GM12878 (cell line): ENCODE measurements around the gene S100P. TPM values are rescaled to one million over a fixed set of nuclear protein-coding genes. Genes with fewer than 3 reads are reported as not detected.

ENCODE experiments used
- ATAC-seq: fragments of 200-7000 bp; cut with Tn5 transposase; 3 replicates; pipeline ENCODE4 v1.9.1; 2020; ENCODE audit warnings: mild to moderate bottlenecking, moderate library complexity
- BruUV-seq: library from RNA; stranded (reverse); fragments of 400-500 nt; replicated peaks from 2 replicates; lab custom pipeline; 2021; lab: Mats Ljungman, UMichigan
- CTCF ChIA-PET: fragments of 300-600 bp; sonication (Branson Sonifier 250); formaldehyde crosslinking; extraction: SDS; loops from one replicate; lab custom pipeline; 2021; ENCODE audit warnings: inconsistent platforms; lab: Yijun Ruan, JAX
- POLR2A ChIA-PET: fragments of 350-600 bp; formaldehyde crosslinking; extraction: SDS; loops from one replicate; lab custom pipeline; 2021; ENCODE audit warnings: inconsistent platforms; lab: Charles Lee
- RAD21 ChIA-PET: fragments of 300-600 bp; sonication (Branson Sonifier 250); formaldehyde crosslinking; loops from one replicate; lab custom pipeline; 2023; ENCODE audit warnings: antibody characterized with exemption; ENCODE audit not compliant: unreplicated experiment; lab: Charles Lee
- SMC1A ChIA-PET: fragments of 300-600 bp; sonication (Branson Sonifier 250); formaldehyde crosslinking; loops from one replicate; lab custom pipeline; 2023; ENCODE audit not compliant: unreplicated experiment, uncharacterized antibody; lab: Charles Lee
- DNase-seq: peaks from one replicate; pipeline ENCODE4 v3.0.0-alpha.2; 2011; ENCODE audit warnings: low read depth, low spot score
- FAIRE-seq: peaks from 3 replicates; lab custom pipeline; 2011; peaks lifted over from hg19 to GRCh38; lab: Jason Lieb, UNC
- H2AFZ ChIP-seq: 2 replicates; pipeline ENCODE4 v1.6.0; 2011; ENCODE audit warnings: low read depth, low read length, control low read depth; ENCODE audit not compliant: control insufficient read depth
- H3K27ac ChIP-seq: 2 replicates; pipeline ENCODE4 v1.5.1; 2011; ENCODE audit warnings: control low read depth; ENCODE audit not compliant: control insufficient read depth, insufficient read depth
- H3K27me3 ChIP-seq, 2 experiments: replicated peaks in 1 of 2; 2 replicates each; pipeline versions ENCODE4 v1.6.0 to v1.6.1; 2011; ENCODE audit warnings: low read length in 1 of 2; ENCODE audit not compliant: control insufficient read depth in 2 of 2, insufficient read depth in 2 of 2
- H3K36me3 ChIP-seq, 2 experiments: 2 replicates each; pipeline ENCODE4 v1.5.1; 2011; ENCODE audit warnings: low read length in 1 of 2; ENCODE audit not compliant: control insufficient read depth in 2 of 2, insufficient read depth in 2 of 2
- H3K4me1 ChIP-seq: 2 replicates; pipeline ENCODE4 v1.6.1; 2011; ENCODE audit warnings: mild to moderate bottlenecking, low read length, moderate library complexity, mixed read lengths; ENCODE audit not compliant: control insufficient read depth, insufficient read depth
- H3K4me2 ChIP-seq: 2 replicates; pipeline ENCODE4 v1.6.0; 2011; ENCODE audit warnings: control low read depth; ENCODE audit not compliant: control insufficient read depth, insufficient read depth
- H3K4me3 ChIP-seq: fragments of 200-600 bp; sonication (generic); 2 replicates; pipeline ENCODE4 v1.5.1; 2016
- H3K79me2 ChIP-seq: 2 replicates; pipeline ENCODE4 v1.6.0; 2011; ENCODE audit warnings: low read length; ENCODE audit not compliant: control insufficient read depth, insufficient read depth
- H3K9ac ChIP-seq: 2 replicates; pipeline ENCODE4 v1.8.0; 2011; ENCODE audit warnings: low read length, control low read depth, mixed read lengths; ENCODE audit not compliant: control insufficient read depth, insufficient read depth
- H3K9me3 ChIP-seq: replicated peaks from 3 replicates; pipeline ENCODE4 v1.5.1; 2011; ENCODE audit warnings: mild to moderate bottlenecking, low read length; ENCODE audit not compliant: control insufficient read depth, insufficient read depth
- H4K20me1 ChIP-seq: 2 replicates; pipeline ENCODE4 v1.6.0; 2011; ENCODE audit not compliant: control insufficient read depth, insufficient read depth
- CREM ChIP-seq: IDR thresholded peaks from 2 replicates; pipeline ENCODE4 v1.6.1; 2014; ENCODE audit warnings: antibody characterized with exemption, low read depth
- DPF2 ChIP-seq: fragments of 450-650 bp; IDR thresholded peaks from 2 replicates; pipeline ENCODE4 v1.6.1; 2017; ENCODE audit warnings: mild to moderate bottlenecking
- ESRRA ChIP-seq: IDR thresholded peaks from 2 replicates; pipeline ENCODE4 v1.6.1; 2012; ENCODE audit warnings: mild to moderate bottlenecking, low read length, improper control_type of control experiment
- GATAD2B ChIP-seq: fragments of 450-650 bp; conservative IDR thresholded peaks from 2 replicates; pipeline ENCODE4 v1.6.1; 2017; ENCODE audit warnings: low read depth, mild to moderate bottlenecking, moderate library complexity
- IKZF2 ChIP-seq, 2 experiments: fragments of 450-650 bp; IDR thresholded peaks; 2 replicates each; pipeline ENCODE4 v1.6.1; 2017; ENCODE audit warnings: mild to moderate bottlenecking in 2 of 2, moderate library complexity in 2 of 2
- KAT2A ChIP-seq: conservative IDR thresholded peaks from 2 replicates; pipeline ENCODE4 v1.6.1; 2011; ENCODE audit warnings: low read depth, low read length; ENCODE audit not compliant: control insufficient read depth
- NFYA ChIP-seq: IDR thresholded peaks from 2 replicates; pipeline ENCODE4 v1.6.1; 2011; ENCODE audit warnings: low read depth, mild to moderate bottlenecking, low read length, improper control_type of control experiment, borderline replicate concordance
- NR2F1 ChIP-seq: fragments of 450-650 bp; conservative IDR thresholded peaks from 2 replicates; pipeline ENCODE4 v1.6.1; 2017; ENCODE audit warnings: mild to moderate bottlenecking
- RB1 ChIP-seq: fragments of 450-650 bp; formaldehyde crosslinking; IDR thresholded peaks from 2 replicates; pipeline ENCODE4 v1.6.1; 2017; ENCODE audit warnings: mild to moderate bottlenecking, borderline replicate concordance
- SMAD1 ChIP-seq: fragments of 450-650 bp; IDR thresholded peaks from 2 replicates; pipeline ENCODE4 v1.6.1; 2018; ENCODE audit warnings: mild to moderate bottlenecking, low read depth; ENCODE audit not compliant: partially characterized antibody
- STAT3 ChIP-seq: IDR thresholded peaks from 2 replicates; pipeline ENCODE4 v1.6.1; 2011; ENCODE audit warnings: low read depth, low read length, improper control_type of control experiment
- whole genome bisulfite sequencing: methylation state at CpG from one replicate; pipeline ENCODE4 v1.1.6; 2016; ENCODE audit warnings: low lambda C conversion rate; ENCODE audit not compliant: insufficient replicate concordance, insufficient coverage; ENCODE audit errors: missing lambda C conversion rate; 5-methylcytosine and 5-hydroxymethylcytosine counted together
- in situ Hi-C: fragments of 300-500 bp; cut with MboI; formaldehyde crosslinking; loops from 9 replicates; pipeline ENCODE4 v1.14.3; 2018; ENCODE audit warnings: mixed read lengths
- intact Hi-C: fragments of 100-400 bp; cut with micrococcal nuclease; formaldehyde crosslinking; loops from one replicate; pipeline ENCODE4 v1.14.2; 2022; ENCODE audit not compliant: unreplicated experiment
- polyA plus RNA-seq, 11 experiments: library from polyadenylated mRNA; depleted of rRNA in 4 of 11; unstranded in 6 of 11; stranded (reverse) in 5 of 11; fragments of >200 nt; fragmentation: Nextera tagmentation in 4 of 11; fragmentation: Illumina TruSeq in 1 of 11; extraction: Ambion mirVana in 4 of 11; extraction: Trizol in 1 of 11; gene quantifications; 1 replicate in 1 of 11; 2 replicates in 10 of 11; pipeline versions ENCODE4 v1.2.1 to v1.2.3, GENCODE V29; 2011 to 2016; ENCODE audit warnings: inconsistent platforms in 2 of 11, missing spikeins in 2 of 11, low read depth in 1 of 11
- total RNA-seq, 4 experiments: library from RNA; depleted of rRNA in 3 of 4; stranded (reverse); fragments of >200 nt in 3 of 4; fragmentation: Illumina TruSeq in 1 of 4; extraction: Trizol in 1 of 4; gene quantifications; 2 replicates each; pipeline versions ENCODE4 v1.2.1 to v1.2.3, GENCODE V29; 2013 to 2021
- TF ChIP-seq, protein P1 (sequence below): IDR thresholded peaks from 2 replicates; pipeline ENCODE4 v1.6.1; 2012; ENCODE audit warnings: improper control_type of control experiment, low read depth, low read length; ENCODE audit not compliant: insufficient replicate concordance
- TF ChIP-seq, protein P2 (sequence below): fragments of 450-650 bp; IDR thresholded peaks from 2 replicates; pipeline ENCODE4 v1.6.1; 2016; ENCODE audit warnings: mild to moderate bottlenecking
- TF ChIP-seq, protein P3 (sequence below): fragments of 450-650 bp; IDR thresholded peaks from 2 replicates; pipeline ENCODE4 v1.6.1; 2017; ENCODE audit warnings: borderline replicate concordance
- TF ChIP-seq, protein P4 (sequence below): fragments of 450-650 bp; conservative IDR thresholded peaks from 2 replicates; pipeline ENCODE4 v1.6.1; 2017; ENCODE audit warnings: mild to moderate bottlenecking, moderate library complexity

Gene S100P
- total and polyA plus RNA-seq, 10 of the 15 experiments (the other 5 are each of a cell fraction or from before 2014, with no cell fraction given) = 0.90 TPM; not detected in 9

DNA sequence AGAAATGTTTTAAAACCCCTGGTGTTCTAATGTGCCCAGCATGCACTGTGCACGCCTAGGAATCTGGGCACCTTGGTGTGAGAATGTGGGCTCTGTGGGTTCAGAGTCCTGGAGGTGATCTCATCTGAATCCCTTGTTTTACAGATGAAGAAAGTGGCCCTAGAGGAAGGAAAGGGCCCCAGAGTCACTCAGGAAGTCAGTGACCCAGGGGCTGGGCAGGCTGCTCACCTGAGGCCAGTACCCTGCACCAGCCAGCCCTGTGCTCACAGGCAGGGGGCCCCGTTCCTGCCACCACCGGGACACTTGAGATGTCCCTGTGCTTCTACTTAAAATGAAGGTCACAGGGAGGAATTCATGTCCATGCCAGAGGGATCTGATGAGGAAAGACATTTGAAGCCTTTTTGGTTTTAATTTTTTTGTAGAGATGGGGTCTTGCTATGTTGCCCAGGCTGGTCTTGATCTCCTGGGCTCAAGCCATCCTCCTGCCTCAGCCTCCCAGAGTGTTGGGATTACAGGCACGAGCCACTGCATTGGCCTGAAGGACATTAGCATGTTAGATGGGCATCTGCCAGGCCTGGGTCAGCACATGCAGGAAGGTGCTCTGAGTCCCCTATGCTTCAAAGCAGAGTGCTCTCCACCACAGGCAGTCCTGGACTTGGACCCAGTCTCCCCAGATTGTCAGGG lies 7.4 kb upstream of the S100P start:
- intact Hi-C loops (no loop called here), in situ Hi-C loops (no loop called here)
- H3K79me2 ChIP-seq = no peaks in the 10 kb centered on the region
- no peak overlapping the region for H3K4me3 ChIP-seq
- no peak overlapping the region for H3K4me2 ChIP-seq
- no peaks in the 10 kb centered on the region for H3K27me3 ChIP-seq
- POLR2A ChIA-PET = no interaction called here
- H3K27ac ChIP-seq = no peak overlapping the region
- FAIRE-seq = no peak
- no peak for DNase-seq
- no peak overlapping the region for H3K9ac ChIP-seq
- BruUV-seq = no TSS peak
- no peak for ATAC-seq
- CTCF ChIA-PET = no interaction called here
- no peak overlapping the region for H2AFZ ChIP-seq
- WGBS = 57% methylated on average over 4 of the region's 4 CpGs
- no peaks in the 10 kb centered on the region for H3K9me3 ChIP-seq
- RAD21 ChIA-PET = interaction anchor here (0.5 kb wide), 1 partner anchor 12 kb away, joined by 6 read pairs; no protein-coding TSS in a partner anchor
- peaks cover 11% of the 10 kb centered on the region for H3K4me1 ChIP-seq
- H4K20me1 ChIP-seq = no peaks in the 10 kb centered on the region
- H3K36me3 ChIP-seq = no peaks in the 10 kb centered on the region
- SMC1A ChIA-PET = no interaction called here
- no peak for TF ChIP-seq NFYA
- TF ChIP-seq GATAD2B = no peak
- TF ChIP-seq IKZF2 (IDR thresholded peaks at IDR 0.05) = no peak
- no peak for TF ChIP-seq STAT3
- no peak for TF ChIP-seq KAT2A
- TF ChIP-seq RB1 = no peak
- no peak for TF ChIP-seq ESRRA
- TF ChIP-seq, protein P1, sequence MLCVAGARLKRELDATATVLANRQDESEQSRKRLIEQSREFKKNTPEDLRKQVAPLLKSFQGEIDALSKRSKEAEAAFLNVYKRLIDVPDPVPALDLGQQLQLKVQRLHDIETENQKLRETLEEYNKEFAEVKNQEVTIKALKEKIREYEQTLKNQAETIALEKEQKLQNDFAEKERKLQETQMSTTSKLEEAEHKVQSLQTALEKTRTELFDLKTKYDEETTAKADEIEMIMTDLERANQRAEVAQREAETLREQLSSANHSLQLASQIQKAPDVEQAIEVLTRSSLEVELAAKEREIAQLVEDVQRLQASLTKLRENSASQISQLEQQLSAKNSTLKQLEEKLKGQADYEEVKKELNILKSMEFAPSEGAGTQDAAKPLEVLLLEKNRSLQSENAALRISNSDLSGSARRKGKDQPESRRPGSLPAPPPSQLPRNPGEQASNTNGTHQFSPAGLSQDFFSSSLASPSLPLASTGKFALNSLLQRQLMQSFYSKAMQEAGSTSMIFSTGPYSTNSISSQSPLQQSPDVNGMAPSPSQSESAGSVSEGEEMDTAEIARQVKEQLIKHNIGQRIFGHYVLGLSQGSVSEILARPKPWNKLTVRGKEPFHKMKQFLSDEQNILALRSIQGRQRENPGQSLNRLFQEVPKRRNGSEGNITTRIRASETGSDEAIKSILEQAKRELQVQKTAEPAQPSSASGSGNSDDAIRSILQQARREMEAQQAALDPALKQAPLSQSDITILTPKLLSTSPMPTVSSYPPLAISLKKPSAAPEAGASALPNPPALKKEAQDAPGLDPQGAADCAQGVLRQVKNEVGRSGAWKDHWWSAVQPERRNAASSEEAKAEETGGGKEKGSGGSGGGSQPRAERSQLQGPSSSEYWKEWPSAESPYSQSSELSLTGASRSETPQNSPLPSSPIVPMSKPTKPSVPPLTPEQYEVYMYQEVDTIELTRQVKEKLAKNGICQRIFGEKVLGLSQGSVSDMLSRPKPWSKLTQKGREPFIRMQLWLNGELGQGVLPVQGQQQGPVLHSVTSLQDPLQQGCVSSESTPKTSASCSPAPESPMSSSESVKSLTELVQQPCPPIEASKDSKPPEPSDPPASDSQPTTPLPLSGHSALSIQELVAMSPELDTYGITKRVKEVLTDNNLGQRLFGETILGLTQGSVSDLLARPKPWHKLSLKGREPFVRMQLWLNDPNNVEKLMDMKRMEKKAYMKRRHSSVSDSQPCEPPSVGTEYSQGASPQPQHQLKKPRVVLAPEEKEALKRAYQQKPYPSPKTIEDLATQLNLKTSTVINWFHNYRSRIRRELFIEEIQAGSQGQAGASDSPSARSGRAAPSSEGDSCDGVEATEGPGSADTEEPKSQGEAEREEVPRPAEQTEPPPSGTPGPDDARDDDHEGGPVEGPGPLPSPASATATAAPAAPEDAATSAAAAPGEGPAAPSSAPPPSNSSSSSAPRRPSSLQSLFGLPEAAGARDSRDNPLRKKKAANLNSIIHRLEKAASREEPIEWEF = no peak
- TF ChIP-seq, protein P2, sequence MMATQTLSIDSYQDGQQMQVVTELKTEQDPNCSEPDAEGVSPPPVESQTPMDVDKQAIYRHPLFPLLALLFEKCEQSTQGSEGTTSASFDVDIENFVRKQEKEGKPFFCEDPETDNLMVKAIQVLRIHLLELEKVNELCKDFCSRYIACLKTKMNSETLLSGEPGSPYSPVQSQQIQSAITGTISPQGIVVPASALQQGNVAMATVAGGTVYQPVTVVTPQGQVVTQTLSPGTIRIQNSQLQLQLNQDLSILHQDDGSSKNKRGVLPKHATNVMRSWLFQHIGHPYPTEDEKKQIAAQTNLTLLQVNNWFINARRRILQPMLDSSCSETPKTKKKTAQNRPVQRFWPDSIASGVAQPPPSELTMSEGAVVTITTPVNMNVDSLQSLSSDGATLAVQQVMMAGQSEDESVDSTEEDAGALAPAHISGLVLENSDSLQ = no peak
- TF ChIP-seq SMAD1 = no peak
- TF ChIP-seq, protein P3, sequence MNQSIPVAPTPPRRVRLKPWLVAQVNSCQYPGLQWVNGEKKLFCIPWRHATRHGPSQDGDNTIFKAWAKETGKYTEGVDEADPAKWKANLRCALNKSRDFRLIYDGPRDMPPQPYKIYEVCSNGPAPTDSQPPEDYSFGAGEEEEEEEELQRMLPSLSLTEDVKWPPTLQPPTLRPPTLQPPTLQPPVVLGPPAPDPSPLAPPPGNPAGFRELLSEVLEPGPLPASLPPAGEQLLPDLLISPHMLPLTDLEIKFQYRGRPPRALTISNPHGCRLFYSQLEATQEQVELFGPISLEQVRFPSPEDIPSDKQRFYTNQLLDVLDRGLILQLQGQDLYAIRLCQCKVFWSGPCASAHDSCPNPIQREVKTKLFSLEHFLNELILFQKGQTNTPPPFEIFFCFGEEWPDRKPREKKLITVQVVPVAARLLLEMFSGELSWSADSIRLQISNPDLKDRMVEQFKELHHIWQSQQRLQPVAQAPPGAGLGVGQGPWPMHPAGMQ = no peak
- TF ChIP-seq NR2F1 = no peak
- no peak for TF ChIP-seq DPF2
- no peak for TF ChIP-seq CREM
- TF ChIP-seq, protein P4, sequence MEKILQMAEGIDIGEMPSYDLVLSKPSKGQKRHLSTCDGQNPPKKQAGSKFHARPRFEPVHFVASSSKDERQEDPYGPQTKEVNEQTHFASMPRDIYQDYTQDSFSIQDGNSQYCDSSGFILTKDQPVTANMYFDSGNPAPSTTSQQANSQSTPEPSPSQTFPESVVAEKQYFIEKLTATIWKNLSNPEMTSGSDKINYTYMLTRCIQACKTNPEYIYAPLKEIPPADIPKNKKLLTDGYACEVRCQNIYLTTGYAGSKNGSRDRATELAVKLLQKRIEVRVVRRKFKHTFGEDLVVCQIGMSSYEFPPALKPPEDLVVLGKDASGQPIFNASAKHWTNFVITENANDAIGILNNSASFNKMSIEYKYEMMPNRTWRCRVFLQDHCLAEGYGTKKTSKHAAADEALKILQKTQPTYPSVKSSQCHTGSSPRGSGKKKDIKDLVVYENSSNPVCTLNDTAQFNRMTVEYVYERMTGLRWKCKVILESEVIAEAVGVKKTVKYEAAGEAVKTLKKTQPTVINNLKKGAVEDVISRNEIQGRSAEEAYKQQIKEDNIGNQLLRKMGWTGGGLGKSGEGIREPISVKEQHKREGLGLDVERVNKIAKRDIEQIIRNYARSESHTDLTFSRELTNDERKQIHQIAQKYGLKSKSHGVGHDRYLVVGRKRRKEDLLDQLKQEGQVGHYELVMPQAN = no peak
